COLO829 (cell line): Measurements from ENCODE around the gene NUP93.

Experiments
- DNase-seq: peaks from one replicate; pipeline ENCODE4 v3.0.0; 2012; ENCODE audit warnings: low spot score

NUP93 gene

GRCh38 chr16:56743840-56744239 is 13.9 kb downstream of the NUP93 start:
- no peak for DNase-seq

- no peak for DNase-seq
Observed at GRCh38 chr16:56744996-56745640, 15.2 kb downstream of the NUP93 start.

- DNase-seq, result no peak
Observed at GRCh38 chr16:56747486-56748045, 17.6 kb downstream of the NUP93 start.

DNA sequence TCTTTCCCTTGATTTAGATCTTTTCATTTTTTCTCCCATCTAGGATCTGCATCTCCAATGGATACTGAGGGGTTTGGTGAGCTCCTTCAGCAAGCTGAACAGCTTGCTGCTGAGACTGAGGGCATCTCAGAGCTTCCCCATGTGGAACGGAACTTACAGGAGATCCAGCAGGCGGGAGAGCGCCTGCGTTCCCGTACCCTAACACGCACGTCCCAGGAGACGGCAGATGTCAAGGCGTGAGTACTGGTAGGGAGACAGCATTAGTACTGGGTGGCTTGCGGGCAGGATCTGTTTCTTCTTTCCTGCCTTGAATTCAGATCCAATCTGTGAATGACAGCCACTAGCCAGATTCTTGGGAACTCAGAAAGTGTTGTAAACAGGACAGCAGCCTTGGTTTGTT is 18.3 kb downstream of the NUP93 start:
- no peak for DNase-seq

DNA sequence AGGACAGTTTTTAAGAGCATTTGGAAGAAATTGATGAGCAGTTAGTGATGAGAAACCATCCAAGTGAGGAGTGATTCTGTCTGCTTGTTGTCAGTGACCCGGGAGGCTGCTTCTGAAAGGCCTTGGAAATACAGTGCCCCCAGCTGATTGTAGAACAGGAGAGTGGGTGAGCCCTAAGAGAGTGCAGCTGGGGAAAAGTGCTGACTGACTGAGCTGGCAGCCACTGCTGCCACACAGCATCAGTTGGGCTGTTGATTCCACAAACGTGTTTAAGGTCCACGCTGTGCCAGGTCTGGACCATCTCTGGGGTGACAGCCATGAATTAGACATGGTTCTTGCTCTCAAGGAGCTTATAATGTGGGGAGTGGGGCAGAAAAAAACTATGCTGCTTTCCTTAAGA is 18.9 kb downstream of the NUP93 start:
- no peak for DNase-seq

- no peak for DNase-seq
Observed at GRCh38 chr16:56749672-56750491, 20.0 kb downstream of the NUP93 start.

- no peak for DNase-seq
Observed at GRCh38 chr16:56753410-56753809, 23.5 kb downstream of the NUP93 start.

DNA sequence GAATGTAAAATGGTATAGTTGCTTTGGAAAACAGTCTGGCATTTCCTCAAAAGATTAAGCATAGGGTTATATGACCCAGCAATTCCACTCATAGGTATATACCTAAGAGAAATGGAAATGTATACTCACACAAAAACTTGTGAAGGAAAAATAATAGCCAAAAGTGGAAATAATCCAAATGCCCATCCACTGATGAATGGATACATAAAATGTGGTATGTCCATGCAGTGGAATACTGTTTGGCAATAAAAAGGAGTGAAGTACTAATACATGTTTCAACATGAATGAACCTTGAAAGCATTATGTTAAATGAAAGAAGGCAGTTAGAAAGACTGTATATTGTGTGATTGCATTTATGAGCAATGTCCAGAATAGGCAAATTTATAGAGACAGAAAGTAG is 25.1 kb downstream of the NUP93 start:
- DNase-seq, result no peak

DNA sequence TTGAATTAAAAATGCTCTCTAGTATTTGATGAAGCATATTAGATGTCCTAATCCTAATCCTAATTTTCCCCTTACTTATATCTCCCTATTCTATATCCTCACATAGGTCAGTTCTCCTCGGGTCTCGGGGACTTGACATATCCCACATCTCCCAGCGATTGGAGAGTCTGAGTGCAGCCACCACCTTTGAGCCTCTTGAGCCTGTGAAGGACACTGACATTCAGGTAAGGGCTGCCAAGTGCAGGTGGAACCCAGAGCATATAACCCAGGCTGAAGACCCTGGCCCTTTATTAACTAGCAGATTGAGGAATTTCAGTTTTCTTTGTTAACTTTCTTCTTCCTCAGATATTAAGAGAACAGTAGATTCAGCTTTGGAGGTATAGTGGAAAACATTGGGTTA is 28.5 kb downstream of the NUP93 start:
- DNase-seq, result no peak

DNA sequence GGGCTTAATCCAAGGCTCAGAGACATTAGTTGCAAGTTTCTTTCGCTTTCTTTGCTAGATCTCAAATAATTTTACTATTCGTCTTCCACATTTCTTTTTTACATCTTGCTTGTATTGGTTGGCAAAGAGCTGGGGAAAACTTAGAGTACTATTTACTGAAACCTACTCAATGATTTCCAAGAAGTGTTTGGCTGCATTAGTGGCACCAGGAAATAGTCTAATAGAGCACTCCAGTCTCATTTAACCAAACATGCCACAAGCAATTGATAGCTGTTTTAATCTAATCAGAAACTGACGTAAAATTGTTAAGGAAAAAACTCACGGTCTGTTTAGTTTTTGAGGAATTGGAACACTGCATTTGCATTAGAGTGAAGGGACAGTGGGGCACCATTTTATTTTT is 29.0 kb downstream of the NUP93 start:
- DNase-seq, result no peak

DNA sequence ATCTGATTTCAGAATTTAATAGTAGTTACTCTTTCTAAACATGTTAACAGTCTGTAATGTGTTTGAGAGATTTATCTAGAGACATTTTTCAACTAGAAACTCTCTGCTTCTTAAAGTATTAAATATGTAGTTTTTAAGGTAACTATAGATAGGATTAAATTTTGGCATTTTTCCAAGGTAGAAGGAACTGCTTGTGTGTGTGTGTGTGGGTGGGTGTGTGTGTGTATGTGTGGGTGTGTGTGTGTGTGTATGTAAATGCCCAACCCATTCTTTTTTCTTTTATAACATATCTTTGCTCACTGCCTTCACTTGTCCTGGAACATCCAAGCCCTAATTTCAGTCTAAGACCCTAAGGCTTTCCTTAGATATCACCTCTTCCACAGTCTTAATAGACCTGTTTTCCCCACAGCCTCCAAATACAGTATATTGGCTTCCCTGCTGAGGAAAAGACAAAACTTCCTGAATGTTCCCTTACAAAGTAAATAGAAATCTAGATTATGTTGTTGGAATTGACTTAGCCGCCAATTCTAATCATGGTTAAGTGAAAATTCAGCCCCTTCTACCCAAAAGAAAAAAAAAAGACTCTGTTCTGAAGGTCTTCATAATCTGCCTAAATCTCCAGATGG is 33.5 kb downstream of the NUP93 start:
- DNase-seq, result no peak

- no peak for DNase-seq
Observed at GRCh38 chr16:56764835-56765234, 34.9 kb downstream of the NUP93 start.

DNA sequence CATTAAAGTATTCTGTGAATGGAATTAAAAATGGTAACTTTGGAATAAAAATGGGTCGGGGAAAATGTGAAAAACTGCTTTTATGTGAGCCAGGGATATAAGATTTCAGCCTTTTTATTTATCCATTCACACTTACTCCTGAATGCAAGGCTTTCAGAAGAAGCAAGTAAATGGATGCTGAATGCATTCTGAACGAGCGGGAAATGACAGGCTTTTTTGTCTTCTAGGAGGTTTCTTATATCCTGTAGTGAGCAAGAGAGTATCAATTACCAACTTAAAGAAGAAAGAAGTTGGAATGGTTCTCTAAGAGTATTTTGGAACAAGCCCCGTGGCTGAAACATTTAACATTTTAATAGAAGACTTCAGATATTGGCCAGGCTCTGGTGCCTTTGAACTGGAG is 36.0 kb downstream of the NUP93 start:
- DNase-seq, result no peak

- no peak for DNase-seq
Observed at GRCh38 chr16:56767024-56767423, 37.1 kb downstream of the NUP93 start.

DNA sequence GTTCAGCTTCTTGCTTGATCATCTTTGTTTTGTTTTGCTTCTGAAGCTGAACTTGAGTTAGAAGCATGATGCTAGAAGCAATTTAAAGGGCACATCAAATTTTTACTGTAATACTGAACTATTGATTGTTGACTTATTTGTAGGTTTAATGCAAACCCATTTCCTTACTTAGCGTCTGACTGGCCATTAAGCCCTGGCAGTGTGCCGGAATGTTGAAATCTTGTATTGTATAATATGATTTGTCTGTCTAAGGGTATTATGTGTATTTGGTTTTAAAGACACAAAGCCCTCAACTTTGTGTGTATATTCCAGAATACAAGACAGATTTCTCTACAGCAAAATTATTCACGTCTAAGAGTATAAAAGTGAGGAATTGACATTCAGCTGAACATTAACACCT is 39.7 kb downstream of the NUP93 start:
- no peak for DNase-seq

DNA sequence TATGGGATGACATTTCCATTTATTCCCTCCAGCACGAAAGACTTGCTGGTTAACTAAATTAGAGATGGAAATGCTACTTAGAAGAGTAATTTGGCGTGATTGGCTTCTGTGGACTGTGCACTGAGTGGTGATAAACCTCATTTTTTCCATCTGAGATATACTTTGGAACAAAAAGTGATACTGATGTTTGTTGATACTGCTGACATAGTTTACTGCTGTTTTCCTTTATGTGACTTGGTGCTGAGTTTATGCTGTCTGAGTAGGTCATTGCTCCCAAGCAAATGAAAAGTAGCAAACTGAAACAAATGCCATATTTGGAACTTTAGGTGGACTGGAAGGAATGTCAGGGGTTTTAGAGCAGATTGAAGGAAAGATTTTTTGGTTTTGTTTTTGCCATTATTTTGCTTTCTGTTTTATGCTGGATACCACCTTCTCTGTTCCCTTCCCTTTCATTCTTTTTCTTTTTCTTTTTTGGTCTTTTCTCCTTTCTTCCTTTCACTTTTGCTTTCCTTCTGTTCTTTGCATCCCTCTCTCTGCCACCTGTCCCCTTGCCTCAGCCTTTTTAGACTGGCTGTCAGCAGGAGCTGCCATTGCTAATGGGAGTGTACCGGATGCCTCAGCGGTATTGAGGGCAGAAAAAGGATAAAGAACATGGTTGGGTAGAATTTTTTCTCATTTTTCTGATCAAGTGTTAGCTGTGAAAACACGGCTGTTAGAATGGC is 41.8 kb downstream of the NUP93 start:
- DNase-seq, result no peak

- DNase-seq, result no peak
Observed at GRCh38 chr16:56773532-56773931, 43.6 kb downstream of the NUP93 start.

- no peak for DNase-seq
Observed at GRCh38 chr16:56774016-56774680, 44.2 kb downstream of the NUP93 start.

DNA sequence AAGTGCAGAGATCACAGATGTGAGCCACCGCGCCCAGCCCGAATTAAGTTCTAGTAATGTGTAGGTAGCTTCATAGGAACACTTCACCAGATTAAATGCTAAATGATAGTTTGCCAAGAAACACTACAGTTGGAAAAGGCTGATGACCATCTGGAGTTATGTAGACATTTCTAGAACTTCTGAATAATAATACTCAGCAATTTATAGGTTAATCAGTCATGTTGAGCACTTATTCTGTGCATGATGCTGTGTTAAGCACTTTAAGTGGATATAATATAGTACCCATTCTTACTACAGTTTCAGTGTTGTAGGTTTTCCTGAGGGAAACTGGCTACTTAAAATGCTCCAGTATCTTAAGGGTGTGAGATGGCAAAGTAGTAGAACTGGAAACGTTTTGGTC is 45.2 kb downstream of the NUP93 start:
- DNase-seq, result no peak

DNA sequence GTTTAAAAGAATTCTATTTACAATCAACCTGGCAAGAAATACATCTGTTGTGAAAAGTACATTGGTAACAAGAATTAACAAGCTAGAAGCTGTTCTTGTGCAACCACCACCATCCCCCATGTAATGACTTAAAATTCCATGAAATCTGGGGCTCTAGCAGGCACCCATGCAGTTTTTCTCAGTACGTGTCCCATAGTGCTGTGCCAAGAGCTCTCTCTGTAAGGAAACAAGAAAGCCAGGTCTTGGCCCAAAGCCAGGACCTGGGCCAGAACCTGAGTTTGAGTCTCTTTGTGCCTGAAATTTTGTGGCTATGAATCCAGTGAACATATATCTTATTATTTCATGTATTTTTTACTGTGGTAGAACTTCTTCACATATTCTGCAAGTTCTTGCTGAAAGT is 46.6 kb downstream of the NUP93 start:
- no peak for DNase-seq

DNA sequence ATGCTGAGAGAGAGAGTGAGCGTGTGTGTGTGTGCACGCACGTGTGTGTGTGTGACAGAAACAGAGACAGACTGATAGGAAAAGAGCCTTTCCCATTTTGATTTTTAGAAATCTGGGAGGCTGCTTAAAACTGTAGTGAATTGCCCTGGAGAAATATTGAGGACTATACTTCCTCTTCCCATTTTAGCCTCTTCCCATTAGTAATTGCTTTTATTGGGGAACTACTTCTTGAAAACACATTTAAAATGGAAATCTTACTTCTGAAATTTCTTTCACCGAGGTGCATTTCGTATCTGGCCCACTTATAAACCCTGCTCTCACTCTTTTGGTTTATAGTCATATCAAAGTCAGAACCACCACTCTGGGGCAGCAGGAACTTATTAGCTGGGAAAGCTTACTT is 47.1 kb downstream of the NUP93 start:
- no peak for DNase-seq

DNA sequence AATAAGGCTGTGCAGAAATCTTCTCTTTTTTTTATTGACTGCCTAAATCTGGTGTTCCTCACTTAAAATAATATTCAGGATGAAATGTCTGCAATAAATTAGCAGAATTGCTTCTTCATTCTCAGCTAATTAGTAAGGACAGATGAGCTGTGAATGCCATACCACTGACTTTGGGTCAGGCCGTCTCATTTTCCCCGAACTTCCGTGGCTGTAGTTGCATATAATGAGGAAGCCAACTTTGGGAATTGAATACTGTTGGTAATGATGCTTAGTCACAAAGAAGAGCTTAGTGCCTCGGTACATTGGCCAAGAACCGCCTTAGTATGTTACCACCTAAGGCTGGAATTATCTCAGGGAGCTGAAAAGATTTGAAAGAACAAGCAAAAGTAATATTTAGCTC is 47.6 kb downstream of the NUP93 start:
- DNase-seq, result no peak
